ENCODE measurements around the gene SCN10A.

SCN10A gene

DNA sequence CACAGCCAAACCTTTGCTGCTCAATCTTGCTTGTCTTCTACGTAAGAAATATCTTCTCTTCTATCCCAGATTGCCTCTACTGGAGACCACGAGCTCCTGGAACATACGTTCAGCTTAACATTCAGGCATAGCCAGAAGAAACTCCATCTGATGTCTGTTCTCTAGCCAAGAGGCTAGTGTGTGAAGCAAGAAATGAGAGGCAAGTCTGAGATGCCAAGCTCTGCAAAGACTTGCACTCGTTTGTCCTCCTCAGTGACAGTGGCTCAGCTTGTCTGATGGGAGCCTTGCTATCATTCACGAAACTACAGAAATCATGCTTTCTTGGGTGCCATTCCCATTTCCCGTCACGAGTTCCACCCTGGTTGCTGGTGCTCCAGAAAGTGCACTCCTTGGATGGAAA, at the start of gene SCN10A:
Gene SCN10A, minus strand, starts transcription at position 192 of the 400 bp plus-strand sequence. CDS start 22,207 bp downstream, outside the sequence.
- no peaks in the 10 kb centered on the region for H3K4me1 Mint-ChIP-seq
- DNase-seq = no peak
- no peak within 1 kb of the TSS for H3K27ac Mint-ChIP-seq
- peaks cover 42% of the 10 kb centered on the region for H3K27me3 Mint-ChIP-seq (ENCODE audit: low read depth, poor library complexity)
- H3K4me3 Mint-ChIP-seq = no peak within 1 kb of the TSS
- no peaks in the 10 kb centered on the region for H3K36me3 Mint-ChIP-seq (ENCODE audit: low read depth)
- no peak for TF ChIP-seq CTCF (IDR thresholded peaks at IDR 0.05)
- H3K9me3 Mint-ChIP-seq = no peaks in the 10 kb centered on the region

DNA sequence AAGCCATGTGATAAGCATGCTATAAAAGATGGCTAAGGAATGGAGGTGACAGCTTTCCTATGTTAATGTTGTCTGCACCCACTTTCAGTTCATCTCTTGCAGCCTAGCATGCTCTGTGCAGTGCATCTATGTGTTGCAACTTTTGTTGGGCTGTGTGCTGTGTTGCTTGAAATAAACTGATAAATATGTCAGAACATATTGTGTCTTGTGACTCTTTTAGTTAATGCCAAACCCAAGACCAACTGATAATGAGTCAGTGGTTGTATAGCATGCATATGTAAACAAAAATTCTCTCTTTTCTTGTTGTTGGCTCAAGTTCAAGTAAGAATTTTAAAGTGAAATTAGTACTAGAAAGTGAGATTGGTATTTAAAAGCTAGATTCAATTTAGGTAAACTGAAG, 37.0 kb upstream of the SCN10A start:
- no peaks in the 10 kb centered on the region for H3K36me3 Mint-ChIP-seq (ENCODE audit: low read depth)
- no peak overlapping the region for H3K4me3 Mint-ChIP-seq
- no peak for TF ChIP-seq CTCF (IDR thresholded peaks at IDR 0.05)
- H3K27ac Mint-ChIP-seq = no peak overlapping the region
- no peak for DNase-seq
- peaks cover 11% of the 10 kb centered on the region for H3K9me3 Mint-ChIP-seq
- H3K4me1 Mint-ChIP-seq = no peaks in the 10 kb centered on the region
- peaks cover 8% of the 10 kb centered on the region for H3K27me3 Mint-ChIP-seq (ENCODE audit: low read depth, poor library complexity)

DNA sequence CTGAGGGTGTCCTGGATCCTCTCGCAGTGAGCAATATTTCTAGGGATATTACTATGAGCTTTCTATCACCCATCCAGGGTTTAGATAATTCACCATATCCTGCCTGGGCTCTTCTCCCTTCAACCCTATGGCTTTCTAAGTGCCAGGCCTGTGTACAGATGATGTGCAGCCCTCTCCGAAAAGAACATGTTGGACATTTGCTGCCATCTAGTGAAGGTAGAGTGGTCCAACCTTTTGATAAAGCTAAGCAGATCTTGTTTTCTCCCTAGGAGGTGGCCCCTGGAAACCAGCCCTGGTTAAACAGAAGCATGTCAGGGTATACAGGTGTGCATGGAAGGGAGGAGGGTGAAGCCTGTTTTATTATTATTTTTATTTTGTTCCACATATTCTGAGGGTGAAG, 27.9 kb upstream of the SCN10A start:
- Mint-ChIP-seq H3K4me1 (peaks cover 10% of the 10 kb centered on the region), H3K36me3 (ENCODE audit: low read depth) (no peaks in the 10 kb centered on the region), H3K27me3 (ENCODE audit: low read depth, poor library complexity) (peaks cover 20% of the 10 kb centered on the region), H3K9me3 (no peaks in the 10 kb centered on the region), H3K4me3 (no peak overlapping the region), H3K27ac (no peak overlapping the region)
- TF ChIP-seq CTCF (IDR thresholded peaks at IDR 0.05) = peak; percentile 23
- DNase-seq = no peak

DNA sequence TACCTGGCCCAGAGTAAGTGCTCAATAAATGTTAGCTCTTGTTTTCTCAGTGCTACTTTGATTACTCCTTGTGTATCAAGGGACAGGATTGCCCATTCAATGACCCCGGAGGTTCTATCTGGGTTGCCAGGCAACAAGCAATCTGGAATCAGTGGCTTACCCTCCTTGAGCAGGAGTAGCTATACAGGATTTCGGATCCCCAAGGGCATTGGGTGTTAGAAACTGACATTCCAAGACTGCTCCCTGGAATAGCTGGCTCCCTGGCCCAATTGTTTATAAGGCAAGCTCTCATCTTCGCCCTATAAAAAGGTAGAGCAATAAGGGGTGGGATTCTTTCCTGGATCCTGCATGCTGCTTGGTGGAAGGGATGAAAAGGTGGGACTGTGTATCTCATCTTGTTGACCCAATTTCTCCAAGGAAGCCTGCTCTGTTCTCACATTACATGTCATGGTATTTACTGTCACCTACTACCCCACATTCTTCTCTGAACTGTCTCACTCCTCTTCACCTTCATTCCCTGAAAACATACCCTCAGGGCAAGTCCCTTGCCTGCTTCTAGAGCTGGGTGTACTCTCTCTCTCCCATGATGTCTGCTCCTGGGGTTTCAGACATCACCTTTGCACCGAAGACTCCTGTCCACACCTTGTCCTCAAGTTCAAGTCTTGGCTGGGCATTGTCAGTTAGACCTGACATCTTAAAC, 26.4 kb upstream of the SCN10A start:
- H3K27ac Mint-ChIP-seq = no peak overlapping the region
- H3K4me1 Mint-ChIP-seq = peaks cover 10% of the 10 kb centered on the region
- no peak overlapping the region for H3K4me3 Mint-ChIP-seq
- no peak for TF ChIP-seq CTCF (IDR thresholded peaks at IDR 0.05)
- no peaks in the 10 kb centered on the region for H3K36me3 Mint-ChIP-seq (ENCODE audit: low read depth)
- H3K9me3 Mint-ChIP-seq = no peaks in the 10 kb centered on the region
- DNase-seq = no peak
- H3K27me3 Mint-ChIP-seq (ENCODE audit: low read depth, poor library complexity) = peaks cover 19% of the 10 kb centered on the region

- no peaks in the 10 kb centered on the region for H3K9me3 Mint-ChIP-seq
- H3K4me3 Mint-ChIP-seq = no peak overlapping the region
- DNase-seq = no peak
- H3K27me3 Mint-ChIP-seq (ENCODE audit: low read depth, poor library complexity) = peaks cover 14% of the 10 kb centered on the region
- H3K4me1 Mint-ChIP-seq = peaks cover 10% of the 10 kb centered on the region
- TF ChIP-seq CTCF (IDR thresholded peaks at IDR 0.05) = no peak
- no peak overlapping the region for H3K27ac Mint-ChIP-seq
- no peaks in the 10 kb centered on the region for H3K36me3 Mint-ChIP-seq (ENCODE audit: low read depth)
Observed at GRCh38 chr3:38840987-38841386, 25.0 kb upstream of the SCN10A start.

DNA sequence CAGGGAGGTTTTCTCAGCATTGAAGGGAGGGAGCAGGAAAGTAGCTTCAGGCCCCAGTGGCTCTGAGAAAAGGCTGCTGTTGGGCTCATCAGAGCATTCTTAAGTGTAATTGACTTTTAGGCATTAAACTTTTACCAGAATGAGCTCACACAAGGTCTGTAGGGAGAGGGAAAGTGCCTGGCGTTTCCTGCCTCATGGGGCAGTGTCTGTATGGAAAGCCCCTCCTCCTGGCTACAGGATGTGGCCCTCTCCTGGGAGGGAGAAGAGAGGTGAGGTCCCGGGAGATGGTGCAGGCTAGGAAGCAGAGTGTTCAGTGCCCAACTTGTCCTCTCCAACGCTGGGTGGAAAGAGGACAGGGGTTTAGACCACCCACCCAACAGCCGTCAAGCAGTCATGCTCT, 21.3 kb upstream of the SCN10A start:
- no peak for DNase-seq
- peaks cover 8% of the 10 kb centered on the region for H3K4me1 Mint-ChIP-seq
- H3K27ac Mint-ChIP-seq = no peak overlapping the region
- H3K9me3 Mint-ChIP-seq = no peaks in the 10 kb centered on the region
- TF ChIP-seq CTCF (IDR thresholded peaks at IDR 0.05) = no peak
- H3K4me3 Mint-ChIP-seq = no peak overlapping the region
- peaks cover 7% of the 10 kb centered on the region for H3K27me3 Mint-ChIP-seq (ENCODE audit: low read depth, poor library complexity)
- no peaks in the 10 kb centered on the region for H3K36me3 Mint-ChIP-seq (ENCODE audit: low read depth)

Data from nephron progenitor cell (in vitro differentiated cells).